ENCODE measurements around the gene DES. TPM values are rescaled to one million over a fixed set of nuclear protein-coding genes. Genes with fewer than 3 reads are reported as not detected.

The DES gene
- total and polyA plus RNA-seq, 2 of the 13 experiments (the other 11 are each of a cell fraction or from before 2014, with no cell fraction given), result not detected

- no TSS peak for BruUV-seq (replicated peaks)
- POLR2A ChIA-PET, result interaction anchor here (0.8 to 0.9 kb wide), 2 partner anchors 16 to 126 kb away, joined by 3 read pairs; partner anchors contain the start of gene DNPEP
- in situ Hi-C loops (cut with HindIII; ENCODE audit: extremely low pct_ligation_motif_present, low pct_unique_long_range_greater_than_20kb), result loop anchor here (5.0 kb wide), 1 partner anchor 128 kb away; no protein-coding TSS in a partner anchor
These were observed 14.3 kb upstream of the DES start for GRCh38 chr2:219403861-219404260.

GRCh38 chr2:219404291-219404910 is 13.8 kb upstream of the DES start:
- Histone ChIP-seq H3K79me2 (ENCODE audit: insufficient read depth, low read length) (no peaks in the 10 kb centered on the region), H4K20me1 (ENCODE audit: insufficient read depth, low read length) (no peaks in the 10 kb centered on the region; the same call in 1 of the 2 replicates), H3K9me3 (ENCODE audit: low read length) (no peaks in the 10 kb centered on the region), H3K9ac (ENCODE audit: insufficient read depth, low read depth, low read length) (no peak overlapping the region), H3K4me1 (ENCODE audit: insufficient read depth, low read length) (peaks cover 30% of the 10 kb centered on the region), H3K4me2 (ENCODE audit: low read depth, low read length) (no peak overlapping the region), H3K36me3 (replicated peaks in 1 of 2; ENCODE audit: control insufficient read depth in 1 of 2, insufficient read depth in 2 of 2, low read length in 2 of 2) (no peaks in the 10 kb centered on the region), H3K4me3 (replicated peaks in 1 of 3; ENCODE audit: insufficient read depth in 1 of 3, low read depth in 2 of 3, low read length in 3 of 3) (no peak overlapping the region), H2AFZ (ENCODE audit: low read length) (no peak overlapping the region), H3K27ac (ENCODE audit: extremely low read length, insufficient read depth, low read length) (no peak overlapping the region), H3K27me3 (ENCODE audit: control insufficient read depth in 1 of 2, insufficient read depth in 2 of 2, low read length in 2 of 2) (peaks cover 3 to 44% of the 10 kb centered on the region in 2 experiments; a peak in 4 of 5 replicates)
- no TSS peak for BruUV-seq (replicated peaks)
- FAIRE-seq (no peak), DNase-seq (ENCODE audit: low spot score) (no peak), ATAC-seq (no peak)
- TF ChIP-seq NFRKB (IDR thresholded peaks at IDR 0.05), result no peak
- TF ChIP-seq ZNF770 (CRISPR knock-in tag; IDR thresholded peaks at IDR 0.05), result no peak
- no peak for TF ChIP-seq DNMT1 (CRISPR knock-in tag; IDR thresholded peaks at IDR 0.05)
- TF ChIP-seq HOXA3 (CRISPR knock-in tag; IDR thresholded peaks at IDR 0.05), result 0 out of 2 replicates have a peak, but pooled peaks have one; percentile 8
- 0 out of 2 replicates have a peak, but pooled peaks have one; percentile 8 for TF ChIP-seq NRL (CRISPR knock-in tag; IDR thresholded peaks at IDR 0.05; ENCODE audit: borderline replicate concordance)
- TF ChIP-seq HBP1 (CRISPR knock-in tag; IDR thresholded peaks at IDR 0.05; ENCODE audit: low read depth), result no peak
- 35% methylated on average over 10 of the region's 10 CpGs for WGBS (ENCODE audit: low lambda C conversion rate)
- CTCF ChIA-PET (ENCODE audit: low intra/inter-chr PET ratio, low total read pairs), result no interaction called here
- POLR2A ChIA-PET, result interaction anchor here (0.8 kb wide), 1 partner anchor 16 kb away, joined by 3 read pairs; the partner anchor contains the start of gene DNPEP
- in situ Hi-C loops (cut with HindIII; ENCODE audit: extremely low pct_ligation_motif_present, low pct_unique_long_range_greater_than_20kb) (loop anchor here (5.0 kb wide), 1 partner anchor 128 kb away; no protein-coding TSS in a partner anchor), intact Hi-C loops (cut with micrococcal nuclease; ENCODE audit: unreplicated experiment) (no loop called here)

More at GRCh38 chr2:219403861-219404260, 14.3 kb upstream of the DES start:
- Histone ChIP-seq H2AFZ (ENCODE audit: low read length) (no peak overlapping the region), H3K36me3 (replicated peaks in 1 of 2; ENCODE audit: control insufficient read depth in 1 of 2, insufficient read depth in 2 of 2, low read length in 2 of 2) (no peaks in the 10 kb centered on the region), H4K20me1 (ENCODE audit: insufficient read depth, low read length) (no peaks in the 10 kb centered on the region; the same call in 1 of the 2 replicates), H3K27me3 (ENCODE audit: control insufficient read depth in 1 of 2, insufficient read depth in 2 of 2, low read length in 2 of 2) (peaks cover 3 to 39% of the 10 kb centered on the region in 2 experiments; a peak in 4 of 5 replicates), H3K4me2 (ENCODE audit: low read depth, low read length) (no peak overlapping the region), H3K27ac (ENCODE audit: extremely low read length, insufficient read depth, low read length) (no peak overlapping the region), H3K79me2 (ENCODE audit: insufficient read depth, low read length) (no peaks in the 10 kb centered on the region), H3K9ac (ENCODE audit: insufficient read depth, low read depth, low read length) (no peak overlapping the region), H3K4me3 (replicated peaks in 1 of 3; ENCODE audit: insufficient read depth in 1 of 3, low read depth in 2 of 3, low read length in 3 of 3) (no peak overlapping the region), H3K4me1 (ENCODE audit: insufficient read depth, low read length) (peaks cover 35% of the 10 kb centered on the region), H3K9me3 (ENCODE audit: low read length) (no peaks in the 10 kb centered on the region)
- intact Hi-C loops (cut with micrococcal nuclease; ENCODE audit: unreplicated experiment), result loop anchor here (1.0 to 2.0 kb wide), 2 partner anchors 55 to 126 kb away; no protein-coding TSS in a partner anchor
- DNase-seq (ENCODE audit: low spot score) (no peak), ATAC-seq (no peak), FAIRE-seq (no peak)
- CTCF ChIA-PET (ENCODE audit: low intra/inter-chr PET ratio, low total read pairs), result interaction anchor here (1.5 to 1.9 kb wide), 2 partner anchors 106 to 126 kb away, joined by 5 to 19 read pairs; no protein-coding TSS in a partner anchor
- TF ChIP-seq NRL (CRISPR knock-in tag; IDR thresholded peaks at IDR 0.05; ENCODE audit: borderline replicate concordance) (0 out of 2 replicates have a peak, but pooled peaks have one; percentile 23), ZNF546 (CRISPR knock-in tag; conservative IDR thresholded peaks at IDR 0.05) (no peak), HOXA3 (CRISPR knock-in tag; IDR thresholded peaks at IDR 0.05) (0 out of 2 replicates have a peak, but pooled peaks have one; percentile 14)
- 54% methylated on average over 9 of the region's 9 CpGs for WGBS (ENCODE audit: low lambda C conversion rate)

Data from HepG2 (cell line).